GM21528 (cell line): ENCODE results near the gene ROCK2.
A peak's percentile ranks its signal among the peaks of the same experiment; 100 is the strongest.

Experiments used
- ATAC-seq: cut with Tn5 transposase; IDR thresholded peaks from one replicate; pipeline ENCODE4 v1.9.1; 2021; ENCODE audit warnings: mild to moderate bottlenecking, moderate library complexity; ENCODE audit not compliant: unreplicated experiment, low FRiP score

ROCK2 gene

GRCh38 chr2:11159574-11160170, 184.8 kb downstream of the ROCK2 start:
- no peak for ATAC-seq

- no peak for ATAC-seq
Observed at GRCh38 chr2:11158916-11159573, 185.4 kb downstream of the ROCK2 start.

- ATAC-seq: no peak
Observed at GRCh38 chr2:11157731-11158130, 186.7 kb downstream of the ROCK2 start.

- no peak for ATAC-seq
Observed at GRCh38 chr2:11157296-11157695, 187.1 kb downstream of the ROCK2 start.

- ATAC-seq: no peak
Observed at GRCh38 chr2:11156396-11157075, 187.9 kb downstream of the ROCK2 start.

GRCh38 chr2:11155381-11156035, 188.9 kb downstream of the ROCK2 start, which contains the start of gene SLC66A3:
TSS of gene SLC66A3 (plus strand) at chr2:11155467. CDS start at chr2:11155547, 80 bp downstream.
- ATAC-seq: peak; percentile 82

GRCh38 chr2:11154923-11155380, 189.5 kb downstream of the ROCK2 start:
- peak; percentile 59 for ATAC-seq

- peak; percentile 23 for ATAC-seq
Observed at GRCh38 chr2:11154016-11154922, 190.2 kb downstream of the ROCK2 start.

GRCh38 chr2:11152591-11152990, 191.8 kb downstream of the ROCK2 start:
- no peak for ATAC-seq

- no peak for ATAC-seq
Observed at GRCh38 chr2:11147263-11147662, 197.2 kb downstream of the ROCK2 start.

- no peak for ATAC-seq
Observed at GRCh38 chr2:11146076-11146475, 198.4 kb downstream of the ROCK2 start.

- no peak for ATAC-seq
Observed at GRCh38 chr2:11145350-11145749, 199.1 kb downstream of the ROCK2 start.

- no peak for ATAC-seq
Observed at GRCh38 chr2:11144738-11145079, 199.7 kb downstream of the ROCK2 start.

GRCh38 chr2:11144077-11144737, 200.2 kb downstream of the ROCK2 start:
- no peak for ATAC-seq

- no peak for ATAC-seq
Observed at GRCh38 chr2:11142987-11143386, 201.4 kb downstream of the ROCK2 start.

- no peak for ATAC-seq
Observed at GRCh38 chr2:11142330-11142729, 202.1 kb downstream of the ROCK2 start.

GRCh38 chr2:11141319-11141718, 203.1 kb downstream of the ROCK2 start:
- ATAC-seq: no peak

- no peak for ATAC-seq
Observed at GRCh38 chr2:11140492-11140891, 203.9 kb downstream of the ROCK2 start.

- no peak for ATAC-seq
Observed at GRCh38 chr2:11134349-11134748, 210.1 kb downstream of the ROCK2 start.

- no peak for ATAC-seq
Observed at GRCh38 chr2:11133936-11134320, 210.5 kb downstream of the ROCK2 start.
